Stimulated activated CD4-positive, alpha-beta T cell treated with anti-CD3 and anti-CD28 coated beads, Interleukin-4, amount 100 ng/mL, for 48 hours (primary cell): ENCODE measurements around the gene IPCEF1.
A peak's percentile ranks its signal among the peaks of the same experiment; 100 is the strongest.
"Not testable (repeated sequence)": the region's sequence is repeated elsewhere in the genome, so short reads cannot be mapped to it uniquely, and the experiment has no call there.

Experiments used
- DNase-seq, 2 donors: peaks; one replicate each; pipeline ENCODE4 v3.0.0-alpha.2; 2020; ENCODE audit warnings: low read depth in 2 of 2

IPCEF1 gene

DNA sequence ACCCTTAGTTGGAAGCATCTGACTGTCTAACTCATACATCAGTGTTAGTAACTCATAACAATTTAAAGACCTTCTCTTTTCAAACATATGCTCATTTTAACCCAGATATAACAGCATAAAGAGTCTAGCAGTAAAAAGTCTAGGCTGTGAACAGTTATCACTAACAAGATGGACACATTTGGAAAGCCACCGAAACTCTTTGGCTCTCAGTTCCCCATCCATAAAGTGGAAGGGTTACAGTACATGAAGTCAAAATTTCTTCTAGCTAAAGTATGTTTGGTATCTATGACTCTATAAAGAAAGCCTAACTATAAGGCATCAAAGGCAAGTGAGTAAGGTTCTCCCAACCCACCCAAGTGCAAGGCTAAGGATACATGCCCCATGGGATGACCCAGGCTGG is 22.5 kb downstream of the IPCEF1 start:
- not testable (repeated sequence) for DNase-seq

GRCh38 chr6:154331750-154332149 is 24.9 kb downstream of the IPCEF1 start:
- no peak for DNase-seq

GRCh38 chr6:154329350-154330170 is 27.0 kb downstream of the IPCEF1 start:
- DNase-seq: no peak

DNA sequence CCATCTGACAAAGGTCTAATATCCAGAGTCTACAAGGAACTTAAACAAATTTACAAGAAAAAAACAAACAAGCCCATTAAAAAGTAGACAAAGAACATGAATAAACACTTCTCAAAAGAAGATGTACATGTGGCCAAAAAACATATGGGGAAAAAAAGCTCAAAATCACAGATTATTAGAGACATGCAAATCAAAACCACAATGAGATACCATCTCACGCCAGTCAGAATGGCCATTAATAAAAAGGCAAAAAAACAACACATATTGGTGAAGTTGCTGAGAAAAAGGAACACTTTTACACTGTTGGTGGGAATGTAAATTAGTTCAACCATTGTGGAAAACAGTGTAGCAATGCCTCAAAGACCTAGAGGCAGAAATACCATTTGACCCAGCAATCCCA is 29.3 kb downstream of the IPCEF1 start:
- not testable (repeated sequence) for DNase-seq

DNA sequence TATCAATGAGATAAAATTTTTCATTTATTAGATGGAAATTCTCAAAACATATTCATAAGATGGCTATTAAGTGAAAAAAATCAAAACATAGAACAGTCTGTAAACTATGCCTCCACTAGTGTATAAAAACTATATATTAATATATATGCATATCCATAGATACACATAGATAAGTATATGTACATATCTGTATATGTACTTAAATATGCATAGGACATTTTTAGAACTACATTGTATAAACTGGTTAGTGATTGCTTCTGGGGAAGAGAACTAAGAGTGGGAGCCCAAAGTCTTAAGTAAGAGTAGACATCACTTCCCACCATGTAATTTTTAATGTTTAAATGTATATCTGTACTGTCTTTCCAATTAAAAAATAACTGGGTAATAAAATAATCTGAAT is 31.5 kb downstream of the IPCEF1 start:
- no peak for DNase-seq

DNA sequence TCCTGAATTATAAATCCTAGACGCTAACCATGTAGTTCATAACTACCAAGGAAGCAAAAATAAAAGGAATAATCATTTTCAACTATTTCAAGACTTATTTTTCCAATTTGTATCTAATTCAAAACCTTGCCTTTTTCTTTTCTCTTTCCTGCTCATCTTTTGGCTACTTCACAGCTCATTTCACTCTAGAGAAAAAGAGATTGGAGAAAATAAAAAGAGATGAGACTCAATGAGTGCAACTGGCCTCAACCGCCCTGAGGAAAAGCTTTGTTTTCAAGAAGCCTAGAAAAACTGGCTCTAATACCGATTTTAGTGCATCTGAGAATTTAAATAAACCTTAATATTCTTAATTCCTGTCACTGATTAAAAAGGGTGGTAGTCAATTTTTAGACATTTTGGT is 36.4 kb downstream of the IPCEF1 start:
- no peak for DNase-seq

- DNase-seq: no peak
Measured at GRCh38 chr6:154319231-154319858, 37.3 kb downstream of the IPCEF1 start.

DNA sequence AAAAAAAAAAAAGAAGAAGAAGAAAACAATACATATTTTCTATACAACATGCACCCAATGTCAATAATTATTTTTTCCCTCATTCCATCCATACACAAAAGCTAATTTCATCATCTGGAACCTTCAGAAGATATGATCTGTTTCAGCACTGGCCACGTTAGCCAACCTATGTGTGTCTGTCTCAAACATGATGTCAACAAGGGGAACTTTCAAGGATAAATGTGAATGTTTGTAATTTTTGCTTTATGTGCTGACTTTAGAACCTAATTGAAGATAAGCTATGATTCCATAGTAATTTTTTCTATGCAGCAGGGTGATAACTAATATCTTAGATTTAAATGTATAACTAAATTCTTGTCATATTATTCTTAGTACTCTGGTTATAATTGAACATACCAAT is 37.9 kb downstream of the IPCEF1 start:
- no peak for DNase-seq

- no peak for DNase-seq
Measured at GRCh38 chr6:154316131-154316530, 40.5 kb downstream of the IPCEF1 start.

DNA sequence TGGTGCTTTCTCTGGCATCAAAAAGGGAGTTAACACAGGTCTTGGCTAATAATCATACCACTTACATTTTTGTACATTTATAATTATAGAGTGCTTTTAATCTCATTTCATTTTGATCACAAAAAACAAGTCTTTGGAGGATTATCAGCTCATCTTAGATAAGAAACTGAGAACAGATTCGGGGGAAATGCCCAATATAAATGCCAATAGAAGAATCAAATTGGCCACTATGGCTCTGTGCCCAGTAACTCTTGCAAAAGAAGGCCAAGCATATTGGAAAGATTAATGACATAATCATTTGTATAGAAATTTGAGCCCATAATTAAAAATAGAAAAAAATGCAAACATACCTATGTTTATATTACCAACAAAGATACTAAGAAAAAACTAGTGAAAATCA is 42.5 kb downstream of the IPCEF1 start:
- no peak for DNase-seq

DNA sequence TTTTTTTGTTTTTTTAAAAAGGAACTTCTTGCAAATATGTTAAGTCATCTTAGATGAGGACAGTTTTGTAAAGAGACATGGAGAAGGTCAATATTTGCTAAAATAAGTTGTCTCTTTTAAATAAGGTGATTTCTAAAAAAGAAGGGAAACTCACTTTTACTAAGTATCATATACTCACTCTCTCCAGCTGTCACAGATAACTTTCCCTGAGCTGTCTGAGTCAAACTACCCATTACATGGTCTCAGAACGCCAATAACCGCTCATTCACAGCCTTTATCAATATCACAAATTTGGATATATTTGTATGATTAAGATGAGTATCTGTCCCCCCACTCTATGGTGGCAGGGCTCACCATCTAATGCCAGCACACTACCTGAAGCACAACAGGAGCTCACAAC is 47.6 kb downstream of the IPCEF1 start:
- DNase-seq: no peak

DNA sequence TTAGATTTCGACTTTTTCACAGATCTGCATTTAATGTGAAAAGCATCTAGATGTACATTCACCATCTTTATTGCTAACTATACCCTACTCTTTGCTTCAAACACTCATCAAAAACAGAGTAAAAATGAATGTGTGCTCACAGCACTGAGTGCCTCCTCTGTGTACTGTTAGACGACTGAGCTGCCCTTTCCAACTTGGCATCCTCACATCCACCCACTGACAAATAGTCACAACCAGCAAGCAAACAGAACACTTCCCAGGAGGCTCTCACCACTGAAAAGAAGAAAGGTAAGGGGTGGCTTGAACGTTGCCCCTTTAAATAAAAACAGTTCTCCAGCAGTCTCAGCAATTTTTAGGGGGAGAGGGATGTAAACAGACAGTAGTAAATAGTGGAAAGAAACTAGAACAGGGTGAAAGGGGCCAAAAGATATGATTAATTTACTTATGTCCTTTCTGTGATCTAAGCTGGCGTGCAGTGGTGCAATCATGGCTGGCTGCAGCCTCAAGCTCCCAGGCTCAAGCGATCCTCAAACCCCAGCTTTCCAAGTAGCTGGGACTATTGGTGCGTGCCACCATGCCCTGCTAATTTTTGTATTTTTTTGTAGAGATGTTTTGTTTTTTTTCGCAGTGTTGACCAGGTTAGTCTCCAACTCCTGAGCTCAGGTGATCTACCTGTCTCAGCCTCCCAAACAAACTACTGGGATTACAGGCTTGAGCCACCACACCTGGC is 48.7 kb downstream of the IPCEF1 start:
- no peak for DNase-seq

GRCh38 chr6:154307147-154307546 is 49.5 kb downstream of the IPCEF1 start:
- DNase-seq: not testable (repeated sequence)

- no peak for DNase-seq
Measured at GRCh38 chr6:154306696-154307095, 49.9 kb downstream of the IPCEF1 start.

DNA sequence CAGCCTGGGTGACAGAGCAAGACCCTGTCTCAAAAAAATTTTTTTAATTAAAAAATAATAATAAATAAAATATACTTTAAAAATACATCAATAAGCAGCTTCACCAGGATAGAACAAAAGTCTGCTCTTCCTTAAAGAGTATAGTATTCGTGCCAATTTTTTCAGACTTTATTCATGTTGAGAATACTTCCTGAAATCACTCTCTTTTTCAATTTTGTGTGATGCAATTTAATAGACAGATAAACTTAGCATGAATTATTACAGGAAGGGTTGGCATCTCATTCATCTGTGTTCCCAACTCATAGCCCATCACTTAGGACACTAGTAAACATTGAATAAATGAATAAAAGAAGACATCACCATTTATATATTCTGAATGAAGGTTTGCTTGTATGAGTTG is 52.4 kb downstream of the IPCEF1 start:
- no peak for DNase-seq

DNA sequence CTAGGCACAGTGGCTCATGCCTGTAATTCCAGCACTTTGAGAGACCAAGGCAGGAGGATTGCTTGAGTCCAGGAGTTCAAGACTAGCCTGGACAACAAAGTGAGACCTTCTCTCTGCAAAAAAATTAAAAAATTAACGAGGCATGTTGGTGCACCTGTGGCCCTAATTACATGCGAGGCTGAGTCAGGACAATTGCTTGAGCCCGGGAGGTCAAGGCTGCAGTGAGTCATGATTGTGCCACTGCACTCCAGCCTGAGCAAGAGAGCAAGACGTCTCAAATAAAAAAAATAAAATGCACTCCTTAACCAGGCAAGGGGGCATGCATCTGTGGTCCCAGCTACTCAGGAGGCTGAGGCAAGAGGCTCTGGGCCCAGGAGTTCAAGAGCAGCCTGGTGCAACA is 53.0 kb downstream of the IPCEF1 start:
- not testable (repeated sequence) for DNase-seq

DNA sequence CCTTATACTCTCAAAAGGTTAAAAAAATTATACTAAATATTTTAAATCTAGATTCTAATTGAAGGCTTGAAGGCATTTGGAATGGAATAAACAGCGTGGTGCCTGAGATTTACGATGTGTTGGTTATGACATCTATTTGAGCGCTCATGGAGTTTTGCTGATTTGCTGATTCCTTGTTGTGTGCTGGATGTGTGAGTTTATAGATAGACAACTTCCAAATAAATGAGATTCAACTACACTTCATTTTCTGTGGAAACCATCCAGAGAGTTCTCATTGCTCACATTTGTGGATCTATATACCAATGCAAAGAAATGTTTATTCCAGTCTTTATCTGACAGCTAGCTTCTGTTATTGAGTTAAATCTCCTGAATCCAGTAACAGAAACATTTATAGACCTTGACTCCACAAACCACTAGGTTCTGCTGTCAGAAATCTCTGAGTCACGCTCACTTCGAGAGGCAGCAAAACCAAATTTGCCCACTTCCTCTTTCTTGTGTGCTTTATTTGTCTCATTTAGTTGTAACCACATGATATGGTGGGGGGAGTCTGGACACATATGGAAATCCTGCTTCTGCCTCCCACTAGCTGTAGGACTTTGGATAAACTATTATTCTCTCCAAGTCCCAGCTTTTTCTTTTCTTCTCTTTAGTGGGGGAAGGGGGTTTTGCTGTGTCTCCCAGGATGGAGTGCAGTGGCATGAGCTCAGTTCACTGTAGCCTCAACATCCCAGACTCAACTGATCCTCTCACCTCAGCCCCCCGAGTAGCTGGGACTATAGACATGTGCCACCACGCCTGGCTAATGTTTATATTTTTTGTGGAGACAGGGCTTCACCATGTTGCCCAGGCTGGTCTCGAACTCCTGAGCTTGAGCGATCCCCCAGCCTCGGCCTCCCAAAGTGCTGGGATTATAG is 54.5 kb downstream of the IPCEF1 start:
- DNase-seq: peak in 1 of 2 donors; percentile 7

- no peak for DNase-seq
Measured at GRCh38 chr6:154301086-154301625, 55.4 kb downstream of the IPCEF1 start.

GRCh38 chr6:154298297-154298696 is 58.3 kb downstream of the IPCEF1 start:
- DNase-seq: no peak

GRCh38 chr6:154297721-154298120 is 58.9 kb downstream of the IPCEF1 start:
- no peak for DNase-seq

- DNase-seq: no peak
Measured at GRCh38 chr6:154297210-154297609, 59.4 kb downstream of the IPCEF1 start.
